HEK293T (cell line): ENCODE measurements around the gene MTOR.

ENCODE experiments used
- FOXM1 ChIP-seq: fragments of 450-650 bp; IDR thresholded peaks from 2 replicates; pipeline ENCODE4 v1.6.1; 2017; ENCODE audit warnings: mild to moderate bottlenecking, borderline replicate concordance
- HDGF ChIP-seq: fragments of 450-650 bp; IDR thresholded peaks from 2 replicates; pipeline ENCODE4 v1.6.1; 2017; ENCODE audit warnings: antibody characterized with exemption, borderline replicate concordance
- NFRKB ChIP-seq: fragments of 450-650 bp; IDR thresholded peaks from 2 replicates; pipeline ENCODE4 v1.6.1; 2016; ENCODE audit warnings: mild to moderate bottlenecking, moderate library complexity
- SP1 ChIP-seq: fragments of 450-650 bp; IDR thresholded peaks from 2 replicates; pipeline ENCODE4 v1.6.1; 2017

DNA sequence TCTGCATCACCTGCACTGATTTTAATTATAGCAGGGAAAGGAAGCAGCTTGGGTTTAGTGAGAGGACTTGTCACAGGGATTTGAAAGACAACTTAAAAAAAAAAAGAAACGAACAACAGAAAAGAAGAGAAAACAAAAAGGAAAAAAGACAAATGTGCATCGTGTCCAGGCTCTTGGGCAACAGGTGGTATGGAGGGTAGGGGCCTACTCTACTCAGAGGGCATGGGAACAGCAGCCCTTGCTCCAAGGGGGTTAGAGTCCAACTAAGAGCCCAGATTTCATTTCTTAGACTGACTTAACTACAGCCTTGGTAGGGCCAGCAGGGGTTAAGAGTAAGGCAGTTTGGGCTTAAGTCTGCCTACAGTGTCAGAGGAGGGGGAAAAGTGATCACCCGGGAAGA is 147.4 kb downstream of the MTOR start:
- no peak for TF ChIP-seq NFRKB
- no peak for TF ChIP-seq HDGF
- TF ChIP-seq SP1, result no peak
- no peak for TF ChIP-seq FOXM1
